HG03439 (cell line): ENCODE data around the gene DYNC1H1.

Source experiments
- ATAC-seq: cut with Tn5 transposase; IDR thresholded peaks from one replicate; pipeline ENCODE4 v1.9.1; 2021; ENCODE audit warnings: mild to moderate bottlenecking, moderate library complexity; ENCODE audit not compliant: unreplicated experiment

Gene DYNC1H1

GRCh38 chr14:101939646-101940170, 24.7 kb upstream of the DYNC1H1 start:
- no peak for ATAC-seq

GRCh38 chr14:101944451-101944850, 19.9 kb upstream of the DYNC1H1 start:
- no peak for ATAC-seq

GRCh38 chr14:101945171-101945570, 19.2 kb upstream of the DYNC1H1 start:
- no peak for ATAC-seq

GRCh38 chr14:101947577-101947903, 16.8 kb upstream of the DYNC1H1 start:
- peak; percentile 12 for ATAC-seq

GRCh38 chr14:101947904-101948665, 16.3 kb upstream of the DYNC1H1 start:
- peak; percentile 97 for ATAC-seq

GRCh38 chr14:101948666-101949216, 15.6 kb upstream of the DYNC1H1 start:
- peak; percentile 9 for ATAC-seq

GRCh38 chr14:101950100-101950499, 14.3 kb upstream of the DYNC1H1 start:
- no peak for ATAC-seq

- ATAC-seq = no peak
Measured at GRCh38 chr14:101950516-101951215, 13.7 kb upstream of the DYNC1H1 start.

- ATAC-seq = no peak
Measured at GRCh38 chr14:101953151-101953550, 11.2 kb upstream of the DYNC1H1 start.

- no peak for ATAC-seq
Measured at GRCh38 chr14:101954501-101954900, 9.9 kb upstream of the DYNC1H1 start.

GRCh38 chr14:101955695-101956161, 8.6 kb upstream of the DYNC1H1 start:
- no peak for ATAC-seq

- ATAC-seq = no peak
Measured at GRCh38 chr14:101956179-101956885, 8.0 kb upstream of the DYNC1H1 start.

- no peak for ATAC-seq
Measured at GRCh38 chr14:101957406-101958234, 6.8 kb upstream of the DYNC1H1 start.

- no peak for ATAC-seq
Measured at GRCh38 chr14:101958418-101959180, 5.8 kb upstream of the DYNC1H1 start.

- no peak for ATAC-seq
Measured at GRCh38 chr14:101959277-101959676, 5.1 kb upstream of the DYNC1H1 start.

GRCh38 chr14:101960225-101960624, 4.1 kb upstream of the DYNC1H1 start:
- no peak for ATAC-seq

- ATAC-seq = no peak
Measured at GRCh38 chr14:101961011-101961721, 3.2 kb upstream of the DYNC1H1 start.

- no peak for ATAC-seq
Measured at GRCh38 chr14:101961746-101962502, 2.4 kb upstream of the DYNC1H1 start.
